A549 (cell line): ENCODE results near the gene IFT88.

Experiments
- CEBPB ChIP-seq, 2 experiments: fragments of >200 bp in 1 of 2; sonication (Bioruptor Twin) in 1 of 2; formaldehyde crosslinking in 1 of 2; IDR thresholded peaks; 2 replicates each; pipeline ENCODE4 v1.6.1; 2012 to 2016
- CHD2 ChIP-seq: fragments of 150-350 bp; IDR thresholded peaks from 2 replicates; pipeline ENCODE4 v1.6.1; 2014; ENCODE audit warnings: low read length; ENCODE audit not compliant: partially characterized antibody
- CHD4 ChIP-seq: fragments of 200-600 bp; sonication (generic); IDR thresholded peaks from 2 replicates; pipeline ENCODE4 v1.6.1; 2016; ENCODE audit warnings: antibody characterized with exemption, mild to moderate bottlenecking, borderline replicate concordance
- HOXA7 ChIP-seq: fragments of 250-450 bp; sonication (Bioruptor Pico); IDR thresholded peaks from 2 replicates; pipeline ENCODE4 v1.5.0; 2020; ENCODE audit warnings: mild to moderate bottlenecking, moderate library complexity
- KDM1A ChIP-seq: fragments of 200-600 bp; sonication (generic); IDR thresholded peaks from 2 replicates; pipeline ENCODE4 v1.6.1; 2016; ENCODE audit warnings: low read depth, mild to moderate bottlenecking
- MAFK ChIP-seq: fragments of 450-650 bp; IDR thresholded peaks from 2 replicates; pipeline ENCODE4 v1.6.1; 2014; ENCODE audit not compliant: partially characterized antibody
- MAZ ChIP-seq: fragments of 150-350 bp; IDR thresholded peaks from 2 replicates; pipeline ENCODE4 v1.6.1; 2014; ENCODE audit warnings: antibody characterized with exemption, low read depth, low read length, borderline replicate concordance
- NR3C1 ChIP-seq: fragments of >200 bp; sonication (Bioruptor Twin); formaldehyde crosslinking; IDR thresholded peaks from 3 replicates; pipeline ENCODE4 v1.6.1; 2017
- RAD21 ChIP-seq, 2 experiments: fragments of >200 bp in 1 of 2; sonication (Bioruptor Twin) in 1 of 2; formaldehyde crosslinking in 1 of 2; IDR thresholded peaks in 1 of 2; conservative IDR thresholded peaks in 1 of 2; 2 replicates in 1 of 2; 3 replicates in 1 of 2; pipeline ENCODE4 v1.6.1; 2012 to 2018; ENCODE audit warnings: inconsistent platforms in 1 of 2
- SMC3 ChIP-seq: fragments of >200 bp; sonication (Bioruptor Twin); formaldehyde crosslinking; IDR thresholded peaks from 3 replicates; pipeline ENCODE4 v1.6.1; 2018; ENCODE audit warnings: inconsistent platforms
- TF ChIP-seq, protein P1 (sequence below): fragments of >200 bp; sonication (Bioruptor Twin); formaldehyde crosslinking; IDR thresholded peaks from 3 replicates; pipeline ENCODE4 v1.5.1; 2016
- TF ChIP-seq, protein P2 (sequence below): fragments of 450-650 bp; IDR thresholded peaks from 2 replicates; pipeline ENCODE4 v1.6.1; 2014; ENCODE audit warnings: antibody characterized with exemption

DNA sequence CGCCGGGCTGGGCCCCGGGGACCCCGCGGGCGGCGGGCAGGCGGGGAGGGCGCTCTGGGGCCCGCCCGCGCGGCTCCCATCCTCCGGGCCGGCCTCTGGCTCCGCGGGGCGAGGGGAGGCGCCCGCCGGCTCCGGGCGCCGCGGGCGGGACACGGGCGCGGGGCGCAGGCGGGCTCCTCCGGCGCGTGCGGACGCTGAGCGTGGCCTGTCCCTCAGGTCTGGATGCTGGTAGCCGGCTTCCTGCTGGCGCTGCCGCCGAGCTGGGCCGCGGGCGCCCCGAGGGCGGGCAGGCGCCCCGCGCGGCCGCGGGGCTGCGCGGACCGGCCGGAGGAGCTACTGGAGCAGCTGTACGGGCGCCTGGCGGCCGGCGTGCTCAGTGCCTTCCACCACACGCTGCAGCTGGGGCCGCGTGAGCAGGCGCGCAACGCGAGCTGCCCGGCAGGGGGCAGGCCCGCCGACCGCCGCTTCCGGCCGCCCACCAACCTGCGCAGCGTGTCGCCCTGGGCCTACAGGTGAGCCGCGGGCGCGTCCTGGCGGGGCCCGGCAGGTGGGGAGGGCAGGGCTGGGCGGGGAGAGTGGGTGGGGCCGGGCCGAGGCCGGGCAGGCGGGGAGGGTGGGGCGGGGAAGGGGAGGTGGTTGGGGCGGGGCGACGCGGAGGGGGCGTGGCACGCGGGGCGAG is 137.0 kb downstream of the IFT88 start:
- TF ChIP-seq, protein P1, sequence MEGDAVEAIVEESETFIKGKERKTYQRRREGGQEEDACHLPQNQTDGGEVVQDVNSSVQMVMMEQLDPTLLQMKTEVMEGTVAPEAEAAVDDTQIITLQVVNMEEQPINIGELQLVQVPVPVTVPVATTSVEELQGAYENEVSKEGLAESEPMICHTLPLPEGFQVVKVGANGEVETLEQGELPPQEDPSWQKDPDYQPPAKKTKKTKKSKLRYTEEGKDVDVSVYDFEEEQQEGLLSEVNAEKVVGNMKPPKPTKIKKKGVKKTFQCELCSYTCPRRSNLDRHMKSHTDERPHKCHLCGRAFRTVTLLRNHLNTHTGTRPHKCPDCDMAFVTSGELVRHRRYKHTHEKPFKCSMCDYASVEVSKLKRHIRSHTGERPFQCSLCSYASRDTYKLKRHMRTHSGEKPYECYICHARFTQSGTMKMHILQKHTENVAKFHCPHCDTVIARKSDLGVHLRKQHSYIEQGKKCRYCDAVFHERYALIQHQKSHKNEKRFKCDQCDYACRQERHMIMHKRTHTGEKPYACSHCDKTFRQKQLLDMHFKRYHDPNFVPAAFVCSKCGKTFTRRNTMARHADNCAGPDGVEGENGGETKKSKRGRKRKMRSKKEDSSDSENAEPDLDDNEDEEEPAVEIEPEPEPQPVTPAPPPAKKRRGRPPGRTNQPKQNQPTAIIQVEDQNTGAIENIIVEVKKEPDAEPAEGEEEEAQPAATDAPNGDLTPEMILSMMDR: peak; percentile 19; the same call in 2 of the 3 replicates
- no peak for TF ChIP-seq MAFK
- no peak for TF ChIP-seq SMC3
- no peak for TF ChIP-seq RAD21 (conservative IDR thresholded peaks at IDR 0.05 in 1 of 2, IDR thresholded peaks at IDR 0.05 in 1 of 2)
- no peak for TF ChIP-seq MAZ
- no peak for TF ChIP-seq HOXA7 (CRISPR knock-in tag)
- no peak for TF ChIP-seq KDM1A
- no peak for TF ChIP-seq CHD4
- TF ChIP-seq CEBPB (IDR thresholded peaks at IDR 0.05): no peak
- TF ChIP-seq CHD2: no peak
- TF ChIP-seq NR3C1: no peak
- TF ChIP-seq, protein P2, sequence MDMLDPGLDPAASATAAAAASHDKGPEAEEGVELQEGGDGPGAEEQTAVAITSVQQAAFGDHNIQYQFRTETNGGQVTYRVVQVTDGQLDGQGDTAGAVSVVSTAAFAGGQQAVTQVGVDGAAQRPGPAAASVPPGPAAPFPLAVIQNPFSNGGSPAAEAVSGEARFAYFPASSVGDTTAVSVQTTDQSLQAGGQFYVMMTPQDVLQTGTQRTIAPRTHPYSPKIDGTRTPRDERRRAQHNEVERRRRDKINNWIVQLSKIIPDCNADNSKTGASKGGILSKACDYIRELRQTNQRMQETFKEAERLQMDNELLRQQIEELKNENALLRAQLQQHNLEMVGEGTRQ: no peak
